Ovary (tissue), 3 donors: ENCODE results near the gene ZNF213.

Experiments
- EP300 ChIP-seq: sonication (generic); formaldehyde crosslinking; IDR thresholded peaks from one replicate; pipeline ENCODE4 v1.6.1; 2017; ENCODE audit warnings: antibody characterized with exemption
- POLR2A ChIP-seq: fragments of 450-650 bp; IDR thresholded peaks from one replicate; pipeline ENCODE4 v1.6.1; 2017; ENCODE audit warnings: antibody characterized with exemption, mild to moderate bottlenecking, moderate library complexity
- TF ChIP-seq, protein P1 (sequence below), 3 donors: fragments of 450-650 bp in 2 of 3; fragments of 200-600 bp in 1 of 3; IDR thresholded peaks; one replicate each; pipeline versions ENCODE4 v1.5.1 to v1.8.0; 2016 to 2022; ENCODE audit warnings: antibody characterized with exemption in 3 of 3, mild to moderate bottlenecking in 1 of 3
- donor health status: DM: no; HTN: no; CAD: no.

DNA sequence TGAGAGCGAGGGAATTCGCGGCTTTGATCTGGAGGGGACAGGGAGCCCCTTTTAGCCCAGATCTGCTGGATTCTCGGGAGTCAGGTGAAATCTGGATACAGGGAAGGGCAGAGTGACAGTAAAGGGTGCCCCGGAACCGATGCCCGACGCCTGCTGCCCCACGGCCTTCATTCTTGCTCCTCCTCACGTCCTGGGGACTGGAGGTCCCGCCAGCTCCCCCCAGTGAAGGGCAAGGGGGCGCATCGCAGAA, 53.8 kb downstream of the ZNF213 start:
- TF ChIP-seq, protein P1, sequence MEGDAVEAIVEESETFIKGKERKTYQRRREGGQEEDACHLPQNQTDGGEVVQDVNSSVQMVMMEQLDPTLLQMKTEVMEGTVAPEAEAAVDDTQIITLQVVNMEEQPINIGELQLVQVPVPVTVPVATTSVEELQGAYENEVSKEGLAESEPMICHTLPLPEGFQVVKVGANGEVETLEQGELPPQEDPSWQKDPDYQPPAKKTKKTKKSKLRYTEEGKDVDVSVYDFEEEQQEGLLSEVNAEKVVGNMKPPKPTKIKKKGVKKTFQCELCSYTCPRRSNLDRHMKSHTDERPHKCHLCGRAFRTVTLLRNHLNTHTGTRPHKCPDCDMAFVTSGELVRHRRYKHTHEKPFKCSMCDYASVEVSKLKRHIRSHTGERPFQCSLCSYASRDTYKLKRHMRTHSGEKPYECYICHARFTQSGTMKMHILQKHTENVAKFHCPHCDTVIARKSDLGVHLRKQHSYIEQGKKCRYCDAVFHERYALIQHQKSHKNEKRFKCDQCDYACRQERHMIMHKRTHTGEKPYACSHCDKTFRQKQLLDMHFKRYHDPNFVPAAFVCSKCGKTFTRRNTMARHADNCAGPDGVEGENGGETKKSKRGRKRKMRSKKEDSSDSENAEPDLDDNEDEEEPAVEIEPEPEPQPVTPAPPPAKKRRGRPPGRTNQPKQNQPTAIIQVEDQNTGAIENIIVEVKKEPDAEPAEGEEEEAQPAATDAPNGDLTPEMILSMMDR (IDR thresholded peaks at IDR 0.05): no peak
- no peak for TF ChIP-seq POLR2A
- TF ChIP-seq EP300: no peak
